Chondrocyte (in vitro differentiated cells): ENCODE results near the gene TTC23L. TPM values are rescaled to one million over a fixed set of nuclear protein-coding genes. Genes with fewer than 3 reads are reported as not detected.

Source experiments
- DNase-seq: peaks from one replicate; pipeline ENCODE4 v3.0.0; 2021; ENCODE audit warnings: mixed read lengths, low spot score
- H3K27ac Mint-ChIP-seq: one replicate; pipeline ENCODE4 v1.8.0; 2021; ENCODE audit warnings: mild to moderate bottlenecking, moderate library complexity, mixed read lengths; ENCODE audit not compliant: unreplicated experiment
- H3K27me3 Mint-ChIP-seq: 2 replicates; pipeline ENCODE4 v1.8.0; 2021; ENCODE audit warnings: low read depth, mixed read lengths
- H3K36me3 Mint-ChIP-seq: 2 replicates; pipeline ENCODE4 v1.8.0; 2021; ENCODE audit warnings: low read depth, mixed read lengths
- H3K4me1 Mint-ChIP-seq: 2 replicates; pipeline ENCODE4 v1.8.0; 2021; ENCODE audit warnings: low read depth, mild to moderate bottlenecking, mixed read lengths
- H3K4me3 Mint-ChIP-seq: one replicate; pipeline ENCODE4 v1.8.0; 2021; ENCODE audit warnings: mild to moderate bottlenecking, moderate library complexity, mixed read lengths; ENCODE audit not compliant: unreplicated experiment
- H3K9me3 Mint-ChIP-seq: 2 replicates; pipeline ENCODE4 v1.8.0; 2021; ENCODE audit warnings: low read depth, mixed read lengths
- total RNA-seq: library from RNA; stranded (reverse); gene quantifications from 3 replicates; pipeline ENCODE4 v1.2.1, GENCODE V29; 2021
- TF ChIP-seq, protein P1 (sequence below): fragments of 200-600 bp; sonication (generic); IDR thresholded peaks from 2 replicates; pipeline ENCODE4 v1.5.0; 2021; ENCODE audit warnings: antibody characterized with exemption, mild to moderate bottlenecking, moderate library complexity

The TTC23L gene
- total RNA-seq, 1 donor from 2014 or later, result not detected

DNA sequence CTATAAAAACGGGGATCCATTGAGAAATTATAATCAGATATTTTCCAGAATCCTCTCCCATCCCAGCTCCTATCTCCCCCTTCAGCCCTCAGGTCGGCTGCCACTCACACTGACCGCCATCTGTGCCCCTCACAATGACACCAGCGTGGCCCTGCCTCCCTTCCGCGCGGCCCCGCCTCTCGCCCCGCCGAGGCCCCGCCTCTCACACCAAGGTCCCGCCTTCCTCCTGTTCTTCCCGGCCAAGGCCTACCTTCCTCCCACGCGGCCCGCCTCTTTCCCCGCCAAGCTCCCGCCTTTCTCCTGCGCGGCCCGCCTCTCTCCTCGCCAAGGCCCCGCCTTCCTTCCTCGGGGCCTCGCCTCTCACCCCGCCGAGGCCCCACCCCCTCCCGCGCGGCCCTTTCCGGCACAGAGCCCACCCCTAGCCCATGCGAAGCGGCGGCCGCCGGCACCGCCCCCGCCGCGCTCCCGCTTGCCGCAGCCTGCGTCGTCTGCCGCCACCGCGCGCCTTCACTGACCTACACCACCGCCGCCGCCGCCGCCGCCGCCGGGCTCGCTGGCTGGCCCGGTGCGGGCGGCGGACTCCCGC is 90.3 kb downstream of the TTC23L start, which contains the start of gene DNAJC21:
TSS of gene DNAJC21 (plus strand) at position 426 of the 586 bp plus-strand sequence. CDS start 261 bp downstream, outside the sequence.
- Mint-ChIP-seq H3K27ac (peak within 1 kb of the TSS; percentile 98), H3K4me3 (peak within 1 kb of the TSS; percentile 99), H3K4me1 (peaks cover 30% of the 10 kb centered on the region), H3K27me3 (no peaks in the 10 kb centered on the region), H3K36me3 (peaks cover 11% of the 10 kb centered on the region), H3K9me3 (no peaks in the 10 kb centered on the region)
- TF ChIP-seq, protein P1, sequence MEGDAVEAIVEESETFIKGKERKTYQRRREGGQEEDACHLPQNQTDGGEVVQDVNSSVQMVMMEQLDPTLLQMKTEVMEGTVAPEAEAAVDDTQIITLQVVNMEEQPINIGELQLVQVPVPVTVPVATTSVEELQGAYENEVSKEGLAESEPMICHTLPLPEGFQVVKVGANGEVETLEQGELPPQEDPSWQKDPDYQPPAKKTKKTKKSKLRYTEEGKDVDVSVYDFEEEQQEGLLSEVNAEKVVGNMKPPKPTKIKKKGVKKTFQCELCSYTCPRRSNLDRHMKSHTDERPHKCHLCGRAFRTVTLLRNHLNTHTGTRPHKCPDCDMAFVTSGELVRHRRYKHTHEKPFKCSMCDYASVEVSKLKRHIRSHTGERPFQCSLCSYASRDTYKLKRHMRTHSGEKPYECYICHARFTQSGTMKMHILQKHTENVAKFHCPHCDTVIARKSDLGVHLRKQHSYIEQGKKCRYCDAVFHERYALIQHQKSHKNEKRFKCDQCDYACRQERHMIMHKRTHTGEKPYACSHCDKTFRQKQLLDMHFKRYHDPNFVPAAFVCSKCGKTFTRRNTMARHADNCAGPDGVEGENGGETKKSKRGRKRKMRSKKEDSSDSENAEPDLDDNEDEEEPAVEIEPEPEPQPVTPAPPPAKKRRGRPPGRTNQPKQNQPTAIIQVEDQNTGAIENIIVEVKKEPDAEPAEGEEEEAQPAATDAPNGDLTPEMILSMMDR, result no peak
- peak; percentile 99 for DNase-seq

DNA sequence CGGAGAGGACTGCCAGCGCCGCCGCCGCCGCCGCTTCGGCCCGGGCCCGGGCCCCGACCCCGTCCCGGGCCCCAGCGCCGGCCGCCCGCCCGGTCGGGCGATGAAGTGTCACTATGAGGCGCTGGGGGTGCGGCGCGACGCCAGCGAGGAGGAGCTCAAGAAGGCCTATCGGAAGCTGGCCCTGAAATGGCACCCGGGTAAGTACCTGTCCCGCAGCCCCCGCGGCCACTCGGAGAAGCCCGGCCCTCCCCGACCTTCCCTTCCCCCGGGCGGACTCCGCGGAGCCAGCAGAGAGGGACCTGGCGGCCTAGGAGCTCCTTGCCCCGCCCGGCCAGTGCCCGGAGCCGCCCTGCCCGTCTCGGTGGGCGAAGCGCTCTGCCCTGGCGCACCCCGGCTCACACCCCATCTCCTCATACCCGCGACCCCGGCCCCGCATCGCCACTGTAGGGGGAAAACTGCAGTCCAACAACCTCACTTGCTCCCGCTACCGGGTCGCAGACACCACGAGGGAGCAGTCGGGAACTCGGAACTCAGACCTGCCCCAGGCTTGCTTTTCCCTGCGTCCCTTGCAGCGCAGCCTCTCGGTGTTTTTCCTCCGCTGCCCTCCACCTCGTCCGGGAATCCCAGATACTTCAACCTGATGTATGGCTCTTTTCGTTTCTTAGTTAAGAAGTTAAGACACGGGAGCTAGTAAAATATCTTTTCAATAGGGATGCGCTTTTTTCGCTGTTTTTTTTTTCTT is 90.9 kb downstream of the TTC23L start:
- H3K4me1 Mint-ChIP-seq, result peaks cover 25% of the 10 kb centered on the region
- no peaks in the 10 kb centered on the region for H3K27me3 Mint-ChIP-seq
- H3K27ac Mint-ChIP-seq, result peak overlapping the region; percentile 98
- peaks cover 9% of the 10 kb centered on the region for H3K36me3 Mint-ChIP-seq
- H3K4me3 Mint-ChIP-seq, result peak overlapping the region; percentile 99
- TF ChIP-seq, protein P1, result peak; percentile 37
- peak; percentile 94 for DNase-seq
- H3K9me3 Mint-ChIP-seq, result no peaks in the 10 kb centered on the region

DNA sequence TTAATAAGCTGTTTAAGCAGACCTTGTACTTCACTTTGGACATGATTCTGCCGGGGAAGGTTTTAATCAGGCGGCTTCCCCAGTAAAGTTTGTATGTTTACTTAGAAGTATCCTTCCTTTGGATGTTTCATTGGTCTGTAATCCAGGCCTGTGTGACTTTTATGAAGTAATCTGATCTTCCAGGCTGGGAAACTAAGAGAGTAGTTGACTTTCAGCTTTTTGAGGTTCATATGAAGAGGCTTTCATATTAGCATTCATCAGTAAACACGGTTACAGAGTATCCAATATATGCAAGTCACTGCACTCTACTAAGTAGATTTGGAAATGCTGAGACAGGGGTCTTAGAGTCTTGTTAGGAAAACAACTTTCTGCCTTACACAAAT is 91.5 kb downstream of the TTC23L start:
- Mint-ChIP-seq H3K4me1 (peaks cover 25% of the 10 kb centered on the region), H3K27me3 (no peaks in the 10 kb centered on the region), H3K4me3 (peak overlapping the region; percentile 99), H3K27ac (peak overlapping the region; percentile 98), H3K36me3 (peaks cover 7% of the 10 kb centered on the region), H3K9me3 (no peaks in the 10 kb centered on the region)
- TF ChIP-seq, protein P1, result no peak
- no peak for DNase-seq

DNA sequence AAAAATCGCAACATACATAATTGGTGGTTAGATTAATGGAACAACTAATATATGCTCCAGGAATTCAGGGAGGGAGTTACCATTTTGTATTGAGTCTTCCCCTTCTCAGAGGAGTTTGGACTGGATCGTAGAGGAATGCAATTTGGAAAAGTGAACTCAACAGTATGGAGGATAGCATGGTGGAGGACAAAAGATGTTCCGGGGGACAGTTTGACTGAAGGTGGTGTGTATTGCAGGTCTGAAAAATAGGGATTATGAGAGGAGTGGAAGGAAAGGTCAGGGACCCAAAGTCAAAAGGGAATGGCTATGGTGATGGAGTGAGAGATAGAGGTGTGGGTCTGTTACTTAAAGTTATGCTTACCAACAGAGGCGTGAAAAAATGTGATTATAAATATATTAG is 91.9 kb downstream of the TTC23L start:
- Mint-ChIP-seq H3K36me3 (peaks cover 5% of the 10 kb centered on the region), H3K4me1 (peaks cover 25% of the 10 kb centered on the region), H3K4me3 (peak overlapping the region; percentile 99), H3K27ac (peak overlapping the region; percentile 98), H3K27me3 (no peaks in the 10 kb centered on the region), H3K9me3 (no peaks in the 10 kb centered on the region)
- no peak for DNase-seq
- TF ChIP-seq, protein P1, result no peak

DNA sequence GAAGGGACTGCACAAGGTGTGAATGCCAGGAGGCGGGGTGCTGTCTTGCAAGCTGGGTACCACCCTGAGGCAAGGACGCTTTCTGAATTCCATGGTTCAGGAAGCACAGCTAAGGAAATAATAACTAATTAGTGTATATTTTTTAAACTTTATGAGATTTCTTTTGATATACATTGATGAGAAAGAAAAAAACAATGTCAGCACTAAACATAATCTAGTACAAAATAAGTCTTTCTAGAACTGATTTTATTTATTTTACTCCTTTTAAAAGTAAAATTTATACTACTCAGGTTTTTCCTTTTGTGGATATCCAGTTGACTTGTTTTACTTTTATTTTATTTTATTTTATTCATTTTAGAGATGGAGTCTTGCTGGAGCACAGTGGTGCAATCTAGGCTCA is 94.0 kb downstream of the TTC23L start:
- TF ChIP-seq, protein P1, result no peak
- H3K36me3 Mint-ChIP-seq, result peaks cover 8% of the 10 kb centered on the region

More for the DNA sequence above, 94.0 kb downstream of the TTC23L start:
- Mint-ChIP-seq H3K4me3 (no peak overlapping the region), H3K9me3 (no peaks in the 10 kb centered on the region), H3K27ac (no peak overlapping the region), H3K4me1 (peaks cover 25% of the 10 kb centered on the region), H3K27me3 (no peaks in the 10 kb centered on the region)
- DNase-seq, result no peak
